ENCODE measurements around the gene CNNM4. TPM values are rescaled to one million over a fixed set of nuclear protein-coding genes. Genes with fewer than 3 reads are reported as not detected.

The CNNM4 gene
- total RNA-seq = 5.0 and 5.1 TPM in 2 replicates

DNA sequence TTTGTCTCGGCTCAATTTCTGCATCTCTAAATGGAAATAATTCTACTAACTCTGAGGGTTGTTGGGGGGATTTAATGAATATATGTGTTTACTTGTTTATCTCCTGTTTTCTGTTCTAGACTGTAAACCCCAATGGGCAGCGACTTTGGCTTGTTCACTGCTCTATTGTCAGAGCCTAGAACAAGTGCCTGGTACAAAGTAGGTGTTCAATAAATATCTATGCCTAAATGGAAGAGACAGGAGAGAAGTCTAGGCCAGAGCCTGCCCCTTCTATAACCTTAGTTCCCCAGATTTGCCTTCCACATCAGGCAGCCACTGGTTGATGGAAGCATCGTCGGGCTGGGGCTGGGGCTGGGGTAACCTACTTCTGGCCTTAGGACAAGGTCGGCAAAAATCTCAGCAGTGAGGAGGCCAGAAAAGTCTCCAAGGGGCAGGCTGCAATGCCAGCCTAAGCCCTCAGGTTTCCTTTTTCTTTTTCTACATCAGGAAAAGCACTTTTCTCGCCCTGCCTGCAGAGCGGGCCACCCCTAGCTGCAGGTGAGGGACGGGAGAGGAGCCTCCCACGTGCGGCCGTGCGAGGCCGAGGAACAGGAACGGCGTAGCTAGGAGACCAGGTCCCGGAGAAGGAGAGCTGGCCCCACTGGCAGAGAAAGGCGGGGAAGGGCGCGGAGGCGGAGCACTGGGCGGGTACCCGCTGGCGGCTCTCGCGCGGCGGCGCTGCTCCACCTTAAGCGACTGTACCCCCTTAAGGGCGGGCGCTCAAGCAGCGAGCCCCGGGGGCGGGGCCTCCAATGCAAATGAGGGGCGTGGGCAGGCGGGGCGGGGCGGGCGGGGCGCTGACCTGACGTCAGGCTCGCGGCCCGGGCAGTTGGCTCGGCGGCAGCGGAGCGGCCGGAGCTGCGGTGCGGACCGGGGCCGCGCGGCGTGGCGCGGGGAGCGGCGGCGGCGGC lies at the start of gene CNNM4:
Gene CNNM4, plus strand, starts transcription at position 867 of the 950 bp plus-strand sequence. CDS start 98 bp downstream, outside the sequence.
- no peaks in the 10 kb centered on the region for H3K36me3 ChIP-seq (ENCODE audit: insufficient read depth, low read length)
- peaks cover 32% of the 10 kb centered on the region for H3K4me1 ChIP-seq (ENCODE audit: insufficient read depth, low read length)
- peak within 1 kb of the TSS; percentile 79 for H3K4me3 ChIP-seq (ENCODE audit: insufficient read depth, low read length)
- peak within 1 kb of the TSS; percentile 99 for H2AFZ ChIP-seq (ENCODE audit: low read length)
- H3K27ac ChIP-seq (ENCODE audit: low read depth, low read length) = peak within 1 kb of the TSS; percentile 43
- H3K4me2 ChIP-seq (ENCODE audit: insufficient read depth, low read length) = peak within 1 kb of the TSS; percentile 93
- H4K20me1 ChIP-seq (ENCODE audit: insufficient read depth, low read length) = peaks cover 9% of the 10 kb centered on the region
- no peak for TF ChIP-seq CTCF (IDR thresholded peaks at IDR 0.05; ENCODE audit: extremely low read depth, low read depth, low read length)
- DNase-seq (ENCODE audit: insufficient read length, low spot score, missing footprints) = peak; percentile 99
- peaks cover 9% of the 10 kb centered on the region for H3K79me2 ChIP-seq (ENCODE audit: insufficient read depth, low read length)
- H3K9me3 ChIP-seq (ENCODE audit: low read depth, low read length) = no peaks in the 10 kb centered on the region
- H3K27me3 ChIP-seq (ENCODE audit: insufficient read depth, low read length) = no peaks in the 10 kb centered on the region

GRCh38 chr2:96710985-96711384 lies 49.7 kb upstream of the CNNM4 start:
- Histone ChIP-seq H3K27ac (ENCODE audit: low read depth, low read length) (no peak overlapping the region), H3K36me3 (ENCODE audit: insufficient read depth, low read length) (peaks cover 48% of the 10 kb centered on the region), H3K27me3 (ENCODE audit: insufficient read depth, low read length) (no peaks in the 10 kb centered on the region), H2AFZ (ENCODE audit: low read length) (no peak overlapping the region), H3K4me3 (ENCODE audit: insufficient read depth, low read length) (no peak overlapping the region), H3K4me1 (ENCODE audit: insufficient read depth, low read length) (no peaks in the 10 kb centered on the region), H3K4me2 (ENCODE audit: insufficient read depth, low read length) (no peak overlapping the region), H3K9me3 (ENCODE audit: low read depth, low read length) (no peaks in the 10 kb centered on the region), H3K79me2 (ENCODE audit: insufficient read depth, low read length) (no peaks in the 10 kb centered on the region), H4K20me1 (ENCODE audit: insufficient read depth, low read length) (no peaks in the 10 kb centered on the region)
- DNase-seq (ENCODE audit: insufficient read length, low spot score, missing footprints) = no peak
- TF ChIP-seq CTCF (IDR thresholded peaks at IDR 0.05; ENCODE audit: extremely low read depth, low read depth, low read length) = no peak

GRCh38 chr2:96715658-96716057 lies 45.0 kb upstream of the CNNM4 start:
- Histone ChIP-seq H3K9me3 (ENCODE audit: low read depth, low read length) (no peaks in the 10 kb centered on the region), H3K36me3 (ENCODE audit: insufficient read depth, low read length) (peaks cover 12% of the 10 kb centered on the region), H3K4me1 (ENCODE audit: insufficient read depth, low read length) (no peaks in the 10 kb centered on the region), H3K79me2 (ENCODE audit: insufficient read depth, low read length) (no peaks in the 10 kb centered on the region), H3K4me2 (ENCODE audit: insufficient read depth, low read length) (no peak overlapping the region), H2AFZ (ENCODE audit: low read length) (no peak overlapping the region), H3K27ac (ENCODE audit: low read depth, low read length) (no peak overlapping the region), H3K4me3 (ENCODE audit: insufficient read depth, low read length) (no peak overlapping the region), H3K27me3 (ENCODE audit: insufficient read depth, low read length) (no peaks in the 10 kb centered on the region), H4K20me1 (ENCODE audit: insufficient read depth, low read length) (no peaks in the 10 kb centered on the region)
- DNase-seq (ENCODE audit: insufficient read length, low spot score, missing footprints) = no peak
- no peak for TF ChIP-seq CTCF (IDR thresholded peaks at IDR 0.05; ENCODE audit: extremely low read depth, low read depth, low read length)

GRCh38 chr2:96716388-96716787 lies 44.3 kb upstream of the CNNM4 start:
- no peaks in the 10 kb centered on the region for H3K9me3 ChIP-seq (ENCODE audit: low read depth, low read length)
- no peak for TF ChIP-seq CTCF (IDR thresholded peaks at IDR 0.05; ENCODE audit: extremely low read depth, low read depth, low read length)
- no peaks in the 10 kb centered on the region for H3K27me3 ChIP-seq (ENCODE audit: insufficient read depth, low read length)
- no peak overlapping the region for H2AFZ ChIP-seq (ENCODE audit: low read length)
- H3K36me3 ChIP-seq (ENCODE audit: insufficient read depth, low read length) = peaks cover 5% of the 10 kb centered on the region
- H3K27ac ChIP-seq (ENCODE audit: low read depth, low read length) = no peak overlapping the region
- no peaks in the 10 kb centered on the region for H3K79me2 ChIP-seq (ENCODE audit: insufficient read depth, low read length)
- H3K4me2 ChIP-seq (ENCODE audit: insufficient read depth, low read length) = no peak overlapping the region
- no peaks in the 10 kb centered on the region for H3K4me1 ChIP-seq (ENCODE audit: insufficient read depth, low read length)
- DNase-seq (ENCODE audit: insufficient read length, low spot score, missing footprints) = no peak
- no peak overlapping the region for H3K4me3 ChIP-seq (ENCODE audit: insufficient read depth, low read length)
- no peaks in the 10 kb centered on the region for H4K20me1 ChIP-seq (ENCODE audit: insufficient read depth, low read length)
